ENCODE measurements around the gene THAP3.
"Not testable (repeated sequence)": the region's sequence is repeated elsewhere in the genome, so short reads cannot be mapped to it uniquely, and the experiment has no call there.

The THAP3 gene

DNA sequence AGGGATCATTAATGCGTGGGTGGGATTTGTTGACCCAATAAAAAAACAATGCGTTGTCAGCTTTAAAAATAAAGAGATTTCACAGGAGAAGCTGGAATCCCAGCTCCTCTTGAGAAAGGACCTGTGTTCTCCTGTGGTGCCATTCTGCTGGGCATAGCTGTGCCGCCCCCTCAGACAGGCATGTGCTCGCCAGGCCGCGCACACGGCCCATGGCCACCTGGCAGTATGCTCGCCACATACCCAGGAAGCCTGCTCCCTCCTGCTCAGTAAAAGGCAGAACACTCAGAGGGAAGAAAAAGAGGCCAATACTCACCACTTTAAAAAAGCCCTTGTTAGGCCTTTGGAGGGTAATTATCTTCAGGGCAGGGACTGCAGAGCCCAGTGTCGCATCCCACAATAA lies 13.1 kb downstream of the THAP3 start:
- Mint-ChIP-seq H3K9me3 (no peaks in the 10 kb centered on the region), H3K4me1 (peaks cover 8% of the 10 kb centered on the region), H3K27ac (peak overlapping the region; percentile 64), H3K4me3 (no peak overlapping the region), H3K27me3 (ENCODE audit: low read depth, poor library complexity) (peaks cover 2% of the 10 kb centered on the region), H3K36me3 (ENCODE audit: low read depth) (peaks cover 58% of the 10 kb centered on the region)
- DNase-seq: no peak
- TF ChIP-seq, protein P1, sequence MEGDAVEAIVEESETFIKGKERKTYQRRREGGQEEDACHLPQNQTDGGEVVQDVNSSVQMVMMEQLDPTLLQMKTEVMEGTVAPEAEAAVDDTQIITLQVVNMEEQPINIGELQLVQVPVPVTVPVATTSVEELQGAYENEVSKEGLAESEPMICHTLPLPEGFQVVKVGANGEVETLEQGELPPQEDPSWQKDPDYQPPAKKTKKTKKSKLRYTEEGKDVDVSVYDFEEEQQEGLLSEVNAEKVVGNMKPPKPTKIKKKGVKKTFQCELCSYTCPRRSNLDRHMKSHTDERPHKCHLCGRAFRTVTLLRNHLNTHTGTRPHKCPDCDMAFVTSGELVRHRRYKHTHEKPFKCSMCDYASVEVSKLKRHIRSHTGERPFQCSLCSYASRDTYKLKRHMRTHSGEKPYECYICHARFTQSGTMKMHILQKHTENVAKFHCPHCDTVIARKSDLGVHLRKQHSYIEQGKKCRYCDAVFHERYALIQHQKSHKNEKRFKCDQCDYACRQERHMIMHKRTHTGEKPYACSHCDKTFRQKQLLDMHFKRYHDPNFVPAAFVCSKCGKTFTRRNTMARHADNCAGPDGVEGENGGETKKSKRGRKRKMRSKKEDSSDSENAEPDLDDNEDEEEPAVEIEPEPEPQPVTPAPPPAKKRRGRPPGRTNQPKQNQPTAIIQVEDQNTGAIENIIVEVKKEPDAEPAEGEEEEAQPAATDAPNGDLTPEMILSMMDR (IDR thresholded peaks at IDR 0.05): no peak

DNA sequence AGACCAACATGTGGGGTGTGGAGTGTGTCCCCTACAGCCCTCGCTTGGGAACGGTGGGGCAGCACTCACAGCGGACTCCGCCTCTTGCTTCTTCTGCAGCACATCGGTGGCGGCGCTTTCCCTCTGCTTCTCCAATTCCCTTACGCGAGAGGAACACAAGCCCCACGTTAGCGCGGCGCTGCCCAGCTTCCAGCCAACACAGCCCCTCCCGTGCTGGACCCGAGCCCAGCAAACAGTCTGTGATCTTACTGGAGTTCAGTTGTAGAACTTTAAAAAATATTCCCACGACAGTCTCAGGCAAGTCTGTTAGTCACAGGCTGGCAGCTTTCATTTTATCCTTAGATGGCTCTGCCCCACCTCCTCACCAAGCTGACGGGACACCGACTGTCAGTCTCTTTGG lies 13.6 kb downstream of the THAP3 start:
- H3K36me3 Mint-ChIP-seq (ENCODE audit: low read depth): peaks cover 58% of the 10 kb centered on the region
- H3K27ac Mint-ChIP-seq: no peak overlapping the region
- no peak for DNase-seq
- H3K4me3 Mint-ChIP-seq: no peak overlapping the region
- H3K9me3 Mint-ChIP-seq: no peaks in the 10 kb centered on the region
- TF ChIP-seq, protein P1 (IDR thresholded peaks at IDR 0.05): no peak
- H3K4me1 Mint-ChIP-seq: peaks cover 12% of the 10 kb centered on the region
- peaks cover 2% of the 10 kb centered on the region for H3K27me3 Mint-ChIP-seq (ENCODE audit: low read depth, poor library complexity)

DNA sequence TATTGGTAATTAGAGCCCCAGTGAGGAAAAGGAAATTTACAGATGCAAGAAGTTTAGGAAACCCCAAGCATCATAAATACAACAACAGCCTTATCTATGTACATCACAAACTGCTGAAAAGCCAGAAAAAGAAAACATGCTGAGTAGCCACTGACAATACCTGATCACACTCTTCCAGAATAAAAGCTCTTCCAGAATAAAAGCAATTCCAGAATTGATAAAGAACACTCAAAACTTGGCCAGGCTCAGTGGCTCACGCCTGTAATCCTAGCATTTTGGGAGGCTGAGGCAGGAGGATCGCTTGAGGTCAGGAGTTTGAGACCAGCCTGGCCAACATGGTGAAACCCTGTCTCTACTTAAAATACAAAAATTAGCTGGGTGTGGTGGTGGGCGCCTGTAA lies 16.2 kb downstream of the THAP3 start:
- H3K9me3 Mint-ChIP-seq; H3K27me3 Mint-ChIP-seq (ENCODE audit: low read depth, poor library complexity); H3K4me3 Mint-ChIP-seq; DNase-seq; H3K27ac Mint-ChIP-seq: not testable (repeated sequence)
- H3K36me3 Mint-ChIP-seq (ENCODE audit: low read depth): peaks cover 64% of the 10 kb centered on the region
- H3K4me1 Mint-ChIP-seq: peaks cover 31% of the 10 kb centered on the region

DNA sequence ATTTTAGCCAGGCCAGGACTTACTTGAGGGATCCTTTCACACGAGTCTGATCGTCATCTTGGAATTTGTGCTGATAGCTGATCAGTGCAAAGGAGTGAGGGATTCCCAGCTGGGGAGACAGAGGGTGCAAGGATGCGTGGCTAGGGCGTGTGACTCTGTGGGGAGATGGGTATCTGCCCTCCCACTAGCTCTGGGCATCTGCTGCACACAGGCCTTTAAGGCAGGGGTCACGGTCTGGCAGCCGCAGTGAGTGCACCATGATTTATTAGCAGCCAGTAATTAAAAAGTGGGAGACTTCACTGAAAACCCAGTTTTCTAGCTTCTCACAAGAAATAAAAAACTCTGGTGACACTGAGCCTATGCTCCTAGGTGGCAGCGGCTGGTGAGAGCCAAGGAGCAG lies 20.4 kb downstream of the THAP3 start:
- peak; percentile 41 for DNase-seq
- H3K27ac Mint-ChIP-seq: peak overlapping the region; percentile 93
- H3K36me3 Mint-ChIP-seq (ENCODE audit: low read depth): peaks cover 38% of the 10 kb centered on the region
- no peaks in the 10 kb centered on the region for H3K27me3 Mint-ChIP-seq (ENCODE audit: low read depth, poor library complexity)
- H3K9me3 Mint-ChIP-seq: no peaks in the 10 kb centered on the region
- peak overlapping the region; percentile 24 for H3K4me3 Mint-ChIP-seq
- H3K4me1 Mint-ChIP-seq: peaks cover 39% of the 10 kb centered on the region
- TF ChIP-seq, protein P1 (IDR thresholded peaks at IDR 0.05): no peak

DNA sequence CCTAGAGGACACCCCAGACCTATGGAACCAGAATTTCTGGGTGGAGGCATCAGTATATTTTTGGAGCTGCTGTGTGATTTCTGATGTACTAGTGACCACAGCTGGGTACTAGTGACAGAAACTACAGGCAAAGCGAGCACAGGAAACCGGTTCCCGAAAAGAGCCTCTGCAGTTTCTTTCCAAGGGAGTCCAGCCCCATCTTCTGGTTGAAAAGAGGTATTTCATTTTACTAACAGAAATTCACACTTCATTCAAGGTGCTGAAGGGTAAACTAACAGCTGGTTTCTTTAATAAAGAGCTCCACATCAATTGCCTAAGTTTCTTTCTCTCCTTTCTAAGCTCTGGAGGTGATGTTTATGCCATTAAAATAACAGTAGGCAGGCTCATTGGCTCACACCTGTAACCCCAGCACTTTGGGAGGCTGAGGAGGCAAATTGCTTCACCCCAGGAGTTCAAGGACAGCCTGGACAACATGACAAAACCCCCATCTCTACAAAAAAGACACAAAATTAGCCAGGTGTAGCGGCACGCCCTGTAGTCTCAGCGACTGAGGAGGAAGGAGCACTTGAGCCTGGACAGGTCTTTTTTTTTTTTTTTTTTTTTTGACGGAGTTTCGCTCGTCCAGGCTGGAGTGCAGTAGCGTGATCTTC lies 22.0 kb downstream of the THAP3 start:
- TF ChIP-seq, protein P1 (IDR thresholded peaks at IDR 0.05): peak; percentile 68
- DNase-seq: no peak
- no peaks in the 10 kb centered on the region for H3K9me3 Mint-ChIP-seq
- H3K4me1 Mint-ChIP-seq: peaks cover 39% of the 10 kb centered on the region
- H3K27ac Mint-ChIP-seq: no peak overlapping the region
- no peaks in the 10 kb centered on the region for H3K27me3 Mint-ChIP-seq (ENCODE audit: low read depth, poor library complexity)
- no peak overlapping the region for H3K4me3 Mint-ChIP-seq
- H3K36me3 Mint-ChIP-seq (ENCODE audit: low read depth): peaks cover 37% of the 10 kb centered on the region

DNA sequence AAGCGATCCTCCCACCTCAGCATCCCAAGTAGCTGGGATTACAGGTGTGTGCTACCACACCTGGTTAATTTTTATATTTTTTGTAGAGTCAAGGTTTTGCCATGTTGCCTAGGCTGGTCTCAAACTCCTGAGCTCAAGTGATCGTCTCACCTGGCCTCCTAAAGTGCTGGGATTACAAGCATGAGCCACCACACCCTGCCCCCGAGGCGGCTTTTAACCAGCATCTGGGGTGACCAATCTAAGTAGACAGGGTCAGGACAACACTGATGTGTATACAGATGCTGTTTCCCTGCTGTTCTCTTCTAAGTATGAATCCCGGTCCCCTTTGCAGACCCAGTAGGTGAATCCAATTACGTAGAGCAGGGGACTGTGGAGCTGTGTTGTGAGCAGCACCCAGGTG lies 23.9 kb downstream of the THAP3 start:
- TF ChIP-seq, protein P1 (IDR thresholded peaks at IDR 0.05): no peak
- Mint-ChIP-seq H3K9me3 (no peaks in the 10 kb centered on the region), H3K27ac (no peak overlapping the region), H3K36me3 (ENCODE audit: low read depth) (peaks cover 38% of the 10 kb centered on the region), H3K4me3 (no peak overlapping the region), H3K27me3 (ENCODE audit: low read depth, poor library complexity) (no peaks in the 10 kb centered on the region), H3K4me1 (peaks cover 43% of the 10 kb centered on the region)
- no peak for DNase-seq

All from nephron progenitor cell (in vitro differentiated cells).